ENCODE data around the gene SALL1.
A peak's percentile ranks its signal among the peaks of the same experiment; 100 is the strongest.

The SALL1 gene

DNA sequence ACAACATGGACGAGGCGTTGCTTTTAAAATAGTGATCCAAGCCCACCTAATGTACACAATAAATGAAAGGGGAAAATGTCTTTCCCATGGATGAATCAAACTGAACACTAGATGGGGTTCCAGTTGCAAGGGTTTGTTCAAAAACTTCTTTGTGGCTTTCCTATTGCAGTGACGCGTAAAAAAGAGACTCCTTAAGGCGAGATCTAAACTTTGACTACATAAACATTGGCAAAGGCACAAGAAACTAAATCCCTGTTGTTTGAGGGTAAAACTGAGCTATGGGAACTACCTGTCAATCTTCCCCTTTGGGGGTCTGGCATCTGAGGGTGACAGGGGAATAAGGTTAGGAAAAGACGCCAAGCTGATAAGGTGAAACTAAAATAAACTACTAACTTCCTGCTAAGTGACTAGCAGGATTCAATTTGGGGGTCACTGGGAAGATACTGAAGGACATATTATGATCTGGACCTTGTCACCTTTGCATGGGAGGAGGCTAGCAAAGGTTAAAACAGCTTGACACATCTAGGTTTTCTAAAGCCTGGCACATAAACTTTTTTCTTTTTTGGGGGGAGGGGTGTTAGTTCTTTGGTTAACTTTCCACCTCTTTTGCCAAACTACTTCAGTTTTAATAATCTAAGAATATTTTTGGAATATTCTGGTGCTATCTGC, 4.7 kb downstream of the SALL1 start:
- Histone ChIP-seq H3K36me3 (ENCODE audit: insufficient read depth, low read length) (no peaks in the 10 kb centered on the region), H3K4me2 (ENCODE audit: low read depth, low read length, poor library complexity, severe bottlenecking) (no peak overlapping the region), H3K27me3 (ENCODE audit: insufficient read depth, low read length, poor library complexity, severe bottlenecking) (no peaks in the 10 kb centered on the region), H3K9ac (ENCODE audit: low read depth, low read length, poor library complexity, severe bottlenecking) (no peak overlapping the region), H3K9me2 (replicated peaks; ENCODE audit: low read depth, low read length) (no peaks in the 10 kb centered on the region), H3F3A (ENCODE audit: low read depth) (no peaks in the 10 kb centered on the region), H4K20me1 (ENCODE audit: insufficient read depth, low read length, poor library complexity, severe bottlenecking) (no peaks in the 10 kb centered on the region), H3K9me3 (ENCODE audit: insufficient read depth, low read depth, low read length) (no peaks in the 10 kb centered on the region), H3K79me2 (ENCODE audit: insufficient read depth, low read length) (no peaks in the 10 kb centered on the region), H2AFZ (ENCODE audit: low read length) (no peak overlapping the region), H3K4me3 (ENCODE audit: low read length, poor library complexity, severe bottlenecking) (no peak overlapping the region), H3K4me1 (ENCODE audit: insufficient read depth, low read length, poor library complexity, severe bottlenecking) (no peaks in the 10 kb centered on the region)
- 0 out of 2 replicates have a peak, but pooled peaks have one; percentile 8 for TF ChIP-seq CTCF (conservative IDR thresholded peaks at IDR 0.05; ENCODE audit: low read length)
- no peak for TF ChIP-seq EZH2phosphoT487 (IDR thresholded peaks at IDR 0.05; ENCODE audit: borderline replicate concordance)

- no peak overlapping the region for H2AFZ ChIP-seq (ENCODE audit: low read length)
- H3K4me3 ChIP-seq (ENCODE audit: low read length, poor library complexity, severe bottlenecking): no peak overlapping the region
- H3F3A ChIP-seq (ENCODE audit: low read depth): no peaks in the 10 kb centered on the region
- H4K20me1 ChIP-seq (ENCODE audit: insufficient read depth, low read length, poor library complexity, severe bottlenecking): no peaks in the 10 kb centered on the region
- no peaks in the 10 kb centered on the region for H3K9me2 ChIP-seq (replicated peaks; ENCODE audit: low read depth, low read length)
- TF ChIP-seq CTCF (conservative IDR thresholded peaks at IDR 0.05; ENCODE audit: low read length) (no peak), EZH2phosphoT487 (IDR thresholded peaks at IDR 0.05; ENCODE audit: borderline replicate concordance) (no peak)
- H3K9me3 ChIP-seq (ENCODE audit: insufficient read depth, low read depth, low read length): no peaks in the 10 kb centered on the region
- no peak overlapping the region for H3K4me2 ChIP-seq (ENCODE audit: low read depth, low read length, poor library complexity, severe bottlenecking)
- no peaks in the 10 kb centered on the region for H3K79me2 ChIP-seq (ENCODE audit: insufficient read depth, low read length)
- H3K4me1 ChIP-seq (ENCODE audit: insufficient read depth, low read length, poor library complexity, severe bottlenecking): no peaks in the 10 kb centered on the region
- H3K36me3 ChIP-seq (ENCODE audit: insufficient read depth, low read length): no peaks in the 10 kb centered on the region
- no peaks in the 10 kb centered on the region for H3K27me3 ChIP-seq (ENCODE audit: insufficient read depth, low read length, poor library complexity, severe bottlenecking)
- no peak overlapping the region for H3K9ac ChIP-seq (ENCODE audit: low read depth, low read length, poor library complexity, severe bottlenecking)
Observed at GRCh38 chr16:51144203-51144602, 6.9 kb downstream of the SALL1 start.

DNA sequence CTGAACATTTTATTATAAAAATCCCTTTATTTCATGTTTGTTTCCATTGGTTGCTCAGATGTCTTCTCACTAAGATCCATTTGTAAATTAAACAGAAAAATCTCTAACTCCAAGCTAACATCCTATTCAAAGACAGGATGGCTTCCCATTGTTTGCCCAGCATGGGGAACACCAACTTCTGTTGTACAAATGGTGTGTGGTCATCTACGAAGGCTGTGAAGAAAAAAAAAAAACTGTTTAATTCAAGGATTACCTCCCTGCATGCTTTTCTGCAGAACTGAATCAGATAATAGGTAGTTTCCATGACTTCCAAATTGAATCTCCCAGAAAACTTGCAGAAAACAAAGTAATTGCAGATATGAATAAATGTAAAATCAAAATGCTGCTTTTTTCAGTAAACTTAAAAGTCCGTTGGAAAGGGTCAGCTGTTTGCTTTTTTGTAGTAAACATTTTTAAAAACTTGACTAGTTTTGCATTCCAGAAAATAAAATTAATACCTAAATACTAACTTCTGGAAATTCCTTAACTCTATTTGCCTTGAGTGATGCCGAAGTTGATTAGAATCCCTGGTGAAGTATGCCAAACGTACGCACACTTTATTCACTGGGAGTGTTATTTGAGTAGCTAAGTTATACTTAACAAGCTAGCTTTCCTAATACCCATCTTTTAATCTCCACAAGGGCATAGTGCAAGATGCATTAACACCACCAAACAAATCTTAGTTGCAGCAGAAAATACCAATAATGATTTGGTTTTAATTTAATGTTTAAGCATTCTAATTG, 7.7 kb downstream of the SALL1 start:
- Histone ChIP-seq H3K4me2 (ENCODE audit: low read depth, low read length, poor library complexity, severe bottlenecking) (no peak overlapping the region), H3K27me3 (ENCODE audit: insufficient read depth, low read length, poor library complexity, severe bottlenecking) (no peaks in the 10 kb centered on the region)

More for the DNA sequence above, 7.7 kb downstream of the SALL1 start:
- H3F3A ChIP-seq (ENCODE audit: low read depth): no peaks in the 10 kb centered on the region
- TF ChIP-seq CTCF (conservative IDR thresholded peaks at IDR 0.05; ENCODE audit: low read length): no peak
- TF ChIP-seq EZH2phosphoT487 (IDR thresholded peaks at IDR 0.05; ENCODE audit: borderline replicate concordance): no peak
- H3K9ac ChIP-seq (ENCODE audit: low read depth, low read length, poor library complexity, severe bottlenecking): no peak overlapping the region
- no peaks in the 10 kb centered on the region for H3K4me1 ChIP-seq (ENCODE audit: insufficient read depth, low read length, poor library complexity, severe bottlenecking)
- no peaks in the 10 kb centered on the region for H3K9me3 ChIP-seq (ENCODE audit: insufficient read depth, low read depth, low read length)
- no peaks in the 10 kb centered on the region for H3K36me3 ChIP-seq (ENCODE audit: insufficient read depth, low read length)
- H3K79me2 ChIP-seq (ENCODE audit: insufficient read depth, low read length): no peaks in the 10 kb centered on the region
- H4K20me1 ChIP-seq (ENCODE audit: insufficient read depth, low read length, poor library complexity, severe bottlenecking): no peaks in the 10 kb centered on the region
- no peak overlapping the region for H2AFZ ChIP-seq (ENCODE audit: low read length)
- no peak overlapping the region for H3K4me3 ChIP-seq (ENCODE audit: low read length, poor library complexity, severe bottlenecking)
- no peaks in the 10 kb centered on the region for H3K9me2 ChIP-seq (replicated peaks; ENCODE audit: low read depth, low read length)

Data from Loucy (cell line).